Right lobe of liver (tissue), 4 donors: Measurements from ENCODE around the gene MFAP2.

Experiments
- POLR2A ChIP-seq: fragments of 450-650 bp; IDR thresholded peaks from one replicate; pipeline ENCODE4 v1.6.1; 2017; ENCODE audit warnings: antibody characterized with exemption, mild to moderate bottlenecking
- TF ChIP-seq, protein P1 (sequence below), 4 donors: fragments of 200-600 bp in 3 of 4; fragments of 450-650 bp in 1 of 4; IDR thresholded peaks; one replicate each; pipeline versions ENCODE4 v1.5.1 to v1.8.0; 2016 to 2022; ENCODE audit warnings: antibody characterized with exemption in 4 of 4, mild to moderate bottlenecking in 2 of 4
- donor health status: DM: no; HTN: no; CAD: no.
- donor health status: DM: no; HTN: no; CAD: no.
- donor health status: DM: no; HTN: yes; CAD: no.

DNA sequence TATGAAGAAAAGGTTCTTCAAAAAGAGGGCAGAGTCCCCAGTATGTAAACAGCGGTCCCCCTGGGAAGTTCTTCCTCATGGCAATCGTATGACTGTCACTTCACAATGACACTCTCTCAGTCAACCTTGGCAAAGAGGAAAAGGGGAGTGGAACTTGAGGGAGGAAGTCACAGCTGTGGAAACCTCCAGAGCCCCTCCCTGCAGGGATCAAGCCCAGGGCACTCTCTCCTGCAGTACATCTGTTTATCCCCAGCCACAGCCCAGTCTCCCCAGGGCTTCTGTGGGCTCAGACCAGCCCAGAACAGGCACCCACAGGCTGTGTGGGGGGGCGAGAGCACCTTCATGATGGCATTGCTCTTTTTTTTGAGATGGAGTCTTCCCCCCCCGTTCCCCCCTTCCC is 29.3 kb upstream of the MFAP2 start:
- TF ChIP-seq, protein P1, sequence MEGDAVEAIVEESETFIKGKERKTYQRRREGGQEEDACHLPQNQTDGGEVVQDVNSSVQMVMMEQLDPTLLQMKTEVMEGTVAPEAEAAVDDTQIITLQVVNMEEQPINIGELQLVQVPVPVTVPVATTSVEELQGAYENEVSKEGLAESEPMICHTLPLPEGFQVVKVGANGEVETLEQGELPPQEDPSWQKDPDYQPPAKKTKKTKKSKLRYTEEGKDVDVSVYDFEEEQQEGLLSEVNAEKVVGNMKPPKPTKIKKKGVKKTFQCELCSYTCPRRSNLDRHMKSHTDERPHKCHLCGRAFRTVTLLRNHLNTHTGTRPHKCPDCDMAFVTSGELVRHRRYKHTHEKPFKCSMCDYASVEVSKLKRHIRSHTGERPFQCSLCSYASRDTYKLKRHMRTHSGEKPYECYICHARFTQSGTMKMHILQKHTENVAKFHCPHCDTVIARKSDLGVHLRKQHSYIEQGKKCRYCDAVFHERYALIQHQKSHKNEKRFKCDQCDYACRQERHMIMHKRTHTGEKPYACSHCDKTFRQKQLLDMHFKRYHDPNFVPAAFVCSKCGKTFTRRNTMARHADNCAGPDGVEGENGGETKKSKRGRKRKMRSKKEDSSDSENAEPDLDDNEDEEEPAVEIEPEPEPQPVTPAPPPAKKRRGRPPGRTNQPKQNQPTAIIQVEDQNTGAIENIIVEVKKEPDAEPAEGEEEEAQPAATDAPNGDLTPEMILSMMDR (IDR thresholded peaks at IDR 0.05), result no peak
- TF ChIP-seq POLR2A, result no peak
